Right atrium auricular region (tissue), 2 donors: ENCODE measurements around the gene ZNF445. TPM values are rescaled to one million over a fixed set of nuclear protein-coding genes. Genes with fewer than 3 reads are reported as not detected.
"Not testable (repeated sequence)": the region's sequence is repeated elsewhere in the genome, so short reads cannot be mapped to it uniquely, and the experiment has no call there.

ENCODE experiments used
- DNase-seq: peaks from one replicate; pipeline ENCODE4 v3.0.0-alpha.2; 2019; ENCODE audit warnings: low spot score
- H3K27ac ChIP-seq, 2 donors: fragments of 200-600 bp; sonication (generic); 1 replicate in 1 of 2; 2 replicates in 1 of 2; pipeline ENCODE4 v1.5.1; 2016 to 2019
- H3K27me3 ChIP-seq, 2 donors: fragments of 200-600 bp; sonication (generic); one replicate each; pipeline versions ENCODE4 v1.5.1 to v1.6.0; 2017 to 2019
- H3K36me3 ChIP-seq: fragments of 200-600 bp; sonication (generic); one replicate; pipeline ENCODE4 v1.5.1; 2016
- H3K4me1 ChIP-seq, 2 donors: fragments of 200-600 bp; sonication (generic); one replicate each; pipeline versions ENCODE4 v1.5.1 to v1.6.0; 2017 to 2019
- H3K4me3 ChIP-seq, 2 donors: fragments of 200-600 bp; sonication (generic); 1 replicate in 1 of 2; 2 replicates in 1 of 2; pipeline ENCODE4 v1.5.1; 2017 to 2019; ENCODE audit warnings: mild to moderate bottlenecking in 1 of 2, moderate library complexity in 1 of 2
- H3K9me3 ChIP-seq, 2 donors: fragments of 200-600 bp; sonication (generic); one replicate each; pipeline ENCODE4 v1.5.1; 2019
- CTCF ChIP-seq, 2 donors: fragments of 200-600 bp; sonication (generic); IDR thresholded peaks; one replicate each; pipeline ENCODE4 v1.5.1; 2019; ENCODE audit warnings: antibody characterized with exemption in 2 of 2
- total RNA-seq, 2 donors: library from RNA; depleted of rRNA; stranded (reverse); fragments of >200 nt; gene quantifications; one replicate each; pipeline ENCODE4 v1.1.0, GENCODE V29; 2016

Gene ZNF445
- total RNA-seq, 2 donors from 2014 or later = 5.1 to 5.9 TPM

- H3K36me3 ChIP-seq = peaks cover 12% of the 10 kb centered on the region
- H3K4me3 ChIP-seq = no peak overlapping the region
- H3K4me1 ChIP-seq = peaks cover 0 to 6% of the 10 kb centered on the region in 2 donors
- no peak overlapping the region for H3K27ac ChIP-seq
- no peaks in the 10 kb centered on the region for H3K9me3 ChIP-seq
- TF ChIP-seq CTCF (IDR thresholded peaks at IDR 0.05) = no peak
- no peaks in the 10 kb centered on the region for H3K27me3 ChIP-seq
- no peak for DNase-seq
These were observed 7.0 kb downstream of the ZNF445 start for GRCh38 chr3:44470430-44470829.

GRCh38 chr3:44469914-44470313, 7.6 kb downstream of the ZNF445 start:
- Histone ChIP-seq H3K9me3 (no peaks in the 10 kb centered on the region), H3K27ac (no peak overlapping the region), H3K36me3 (peaks cover 12% of the 10 kb centered on the region), H3K4me3 (no peak overlapping the region), H3K27me3 (no peaks in the 10 kb centered on the region), H3K4me1 (peaks cover 0 to 6% of the 10 kb centered on the region in 2 donors)
- DNase-seq = no peak
- TF ChIP-seq CTCF (IDR thresholded peaks at IDR 0.05) = no peak

- no peaks in the 10 kb centered on the region for H3K9me3 ChIP-seq
- no peak overlapping the region for H3K4me3 ChIP-seq
- peaks cover 22% of the 10 kb centered on the region for H3K36me3 ChIP-seq
- no peak for DNase-seq
- H3K4me1 ChIP-seq = peaks cover 0 to 6% of the 10 kb centered on the region in 2 donors
- no peaks in the 10 kb centered on the region for H3K27me3 ChIP-seq
- H3K27ac ChIP-seq = no peak overlapping the region
- no peak for TF ChIP-seq CTCF (IDR thresholded peaks at IDR 0.05)
These were observed 8.6 kb downstream of the ZNF445 start for GRCh38 chr3:44468572-44469520.

- peaks cover 27% of the 10 kb centered on the region for H3K36me3 ChIP-seq
- DNase-seq, H3K4me3 ChIP-seq: not testable (repeated sequence)
These were observed 9.4 kb downstream of the ZNF445 start for GRCh38 chr3:44468099-44468537.

GRCh38 chr3:44467241-44467640, 10.2 kb downstream of the ZNF445 start:
- no peak for DNase-seq
- no peak overlapping the region for H3K4me3 ChIP-seq
- H3K36me3 ChIP-seq = peaks cover 27% of the 10 kb centered on the region
- no peak overlapping the region for H3K27ac ChIP-seq
- H3K4me1 ChIP-seq = peaks cover 0 to 6% of the 10 kb centered on the region in 2 donors
- no peak for TF ChIP-seq CTCF (IDR thresholded peaks at IDR 0.05)
- H3K27me3 ChIP-seq = no peaks in the 10 kb centered on the region
- H3K9me3 ChIP-seq = no peaks in the 10 kb centered on the region

More at GRCh38 chr3:44468099-44468537, 9.4 kb downstream of the ZNF445 start:
- H3K9me3 ChIP-seq, H3K27me3 ChIP-seq, H3K4me1 ChIP-seq, H3K27ac ChIP-seq: not testable (repeated sequence)

DNA sequence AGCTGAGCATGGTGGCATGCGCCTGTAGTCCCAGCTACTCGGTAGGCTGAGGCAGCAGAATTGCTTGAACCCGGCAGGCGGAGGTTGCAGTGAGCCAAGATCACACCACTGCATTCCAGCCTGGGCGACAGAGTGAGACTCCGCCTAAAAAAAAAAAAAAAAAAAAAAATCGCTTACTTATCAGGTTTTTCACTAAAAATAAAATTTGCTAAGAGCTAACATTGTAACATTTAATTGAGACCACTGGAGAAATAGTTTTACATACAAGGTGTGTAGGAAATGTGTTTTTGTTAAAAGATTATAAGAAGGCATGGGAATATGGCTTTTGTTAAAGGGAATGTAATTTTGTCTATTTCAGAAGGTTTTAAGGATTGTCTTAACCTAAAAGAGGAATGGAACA, 12.6 kb downstream of the ZNF445 start:
- not testable (repeated sequence) for H3K27ac ChIP-seq, DNase-seq, H3K4me3 ChIP-seq, H3K4me1 ChIP-seq, H3K27me3 ChIP-seq
- H3K9me3 ChIP-seq = peaks cover 0 to 14% of the 10 kb centered on the region in 2 donors
- H3K36me3 ChIP-seq = peaks cover 24% of the 10 kb centered on the region
